Loucy (cell line): ENCODE measurements around the gene PANK1.

Experiments used
- EZH2phosphoT487 ChIP-seq: fragments of 200-600 bp; IDR thresholded peaks from 2 replicates; pipeline ENCODE4 v1.6.1; 2018; ENCODE audit warnings: antibody characterized with exemption, mild to moderate bottlenecking, moderate library complexity, borderline replicate concordance
- TF ChIP-seq, protein P1 (sequence below): fragments of 200-600 bp; sonication (generic); conservative IDR thresholded peaks from 2 replicates; pipeline ENCODE4 v1.5.1; 2014; ENCODE audit warnings: mild to moderate bottlenecking, antibody characterized with exemption, low read length

DNA sequence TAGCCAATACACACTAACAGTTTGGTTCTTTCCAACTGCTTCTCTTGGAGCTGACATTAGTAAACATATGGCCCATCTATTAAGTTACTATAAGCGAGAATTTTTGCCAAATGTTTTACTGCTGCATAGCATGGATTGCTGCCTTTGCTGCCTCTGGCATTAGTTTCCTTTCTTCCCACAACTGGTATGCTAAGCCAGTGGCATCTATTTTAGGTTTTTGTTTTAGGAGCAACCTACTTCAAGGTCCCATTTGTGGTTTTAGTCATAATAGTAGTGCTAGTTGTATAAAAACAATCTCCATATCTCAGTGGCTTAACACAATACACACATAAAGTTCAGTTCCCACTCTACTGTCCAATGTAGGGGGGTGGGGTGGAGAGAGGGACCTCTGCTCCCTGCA, 25.9 kb upstream of the PANK1 start:
- TF ChIP-seq EZH2phosphoT487 = no peak
- TF ChIP-seq, protein P1, sequence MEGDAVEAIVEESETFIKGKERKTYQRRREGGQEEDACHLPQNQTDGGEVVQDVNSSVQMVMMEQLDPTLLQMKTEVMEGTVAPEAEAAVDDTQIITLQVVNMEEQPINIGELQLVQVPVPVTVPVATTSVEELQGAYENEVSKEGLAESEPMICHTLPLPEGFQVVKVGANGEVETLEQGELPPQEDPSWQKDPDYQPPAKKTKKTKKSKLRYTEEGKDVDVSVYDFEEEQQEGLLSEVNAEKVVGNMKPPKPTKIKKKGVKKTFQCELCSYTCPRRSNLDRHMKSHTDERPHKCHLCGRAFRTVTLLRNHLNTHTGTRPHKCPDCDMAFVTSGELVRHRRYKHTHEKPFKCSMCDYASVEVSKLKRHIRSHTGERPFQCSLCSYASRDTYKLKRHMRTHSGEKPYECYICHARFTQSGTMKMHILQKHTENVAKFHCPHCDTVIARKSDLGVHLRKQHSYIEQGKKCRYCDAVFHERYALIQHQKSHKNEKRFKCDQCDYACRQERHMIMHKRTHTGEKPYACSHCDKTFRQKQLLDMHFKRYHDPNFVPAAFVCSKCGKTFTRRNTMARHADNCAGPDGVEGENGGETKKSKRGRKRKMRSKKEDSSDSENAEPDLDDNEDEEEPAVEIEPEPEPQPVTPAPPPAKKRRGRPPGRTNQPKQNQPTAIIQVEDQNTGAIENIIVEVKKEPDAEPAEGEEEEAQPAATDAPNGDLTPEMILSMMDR = no peak
